Muscle of arm (tissue), 14 donors: ENCODE results near the gene MAS1. TPM values are rescaled to one million over a fixed set of nuclear protein-coding genes. Genes with fewer than 3 reads are reported as not detected.
"Not testable (repeated sequence)": the region's sequence is repeated elsewhere in the genome, so short reads cannot be mapped to it uniquely, and the experiment has no call there.

Experiments
- DNase-seq: peaks from one replicate; pipeline ENCODE4 v3.0.0-alpha.2; 2013
- long read RNA-seq, 11 donors: transcript quantifications; one replicate each; lab custom pipeline, GENCODE V29; 2026
- polyA plus RNA-seq, 12 donors: library from polyadenylated mRNA; unstranded; fragments of 120-200 nt; gene quantifications; one replicate each; pipeline ENCODE4 v1.2.1, GENCODE V29; 2013; ENCODE audit not compliant: insufficient read length in 12 of 12

Gene MAS1
- 1 to 10 TPM in 1 of 12 donors, under 1 TPM in 9, not detected in 2; 0.11 to 1.1 (median 0.30) TPM for polyA plus RNA-seq
- long read RNA-seq, donor 1, result 0 reads
- long read RNA-seq, donor 2, full-length matches to known transcripts, result 1 of 1 reads
- long read RNA-seq, donor 2, partial matches to known transcripts, result 0 of 1 reads
- long read RNA-seq, donor 2, other reads (novel, unspliced or antisense), result 0 of 1 reads
- long read RNA-seq, donor 3, full-length matches to known transcripts, result 1 of 1 reads
- long read RNA-seq, donor 3, partial matches to known transcripts, result 0 of 1 reads
- long read RNA-seq, donor 3, other reads (novel, unspliced or antisense), result 0 of 1 reads
- long read RNA-seq, donor 4, full-length matches to known transcripts, result 1 of 1 reads
- long read RNA-seq, donor 4, partial matches to known transcripts, result 0 of 1 reads
- long read RNA-seq, donor 4, other reads (novel, unspliced or antisense), result 0 of 1 reads
- long read RNA-seq, donor 5, full-length matches to known transcripts, result 3 of 3 reads
- long read RNA-seq, donor 5, partial matches to known transcripts, result 0 of 3 reads
- long read RNA-seq, donor 5, other reads (novel, unspliced or antisense), result 0 of 3 reads
- long read RNA-seq, donor 6, result 0 reads
- long read RNA-seq, donor 7, result 0 reads
- long read RNA-seq, donor 8, result 0 reads
- long read RNA-seq, donor 9, result 0 reads
- long read RNA-seq, donor 10, result 0 reads
- long read RNA-seq, donor 11, full-length matches to known transcripts, result 1 of 1 reads
- long read RNA-seq, donor 11, partial matches to known transcripts, result 0 of 1 reads
- long read RNA-seq, donor 11, other reads (novel, unspliced or antisense), result 0 of 1 reads

DNA sequence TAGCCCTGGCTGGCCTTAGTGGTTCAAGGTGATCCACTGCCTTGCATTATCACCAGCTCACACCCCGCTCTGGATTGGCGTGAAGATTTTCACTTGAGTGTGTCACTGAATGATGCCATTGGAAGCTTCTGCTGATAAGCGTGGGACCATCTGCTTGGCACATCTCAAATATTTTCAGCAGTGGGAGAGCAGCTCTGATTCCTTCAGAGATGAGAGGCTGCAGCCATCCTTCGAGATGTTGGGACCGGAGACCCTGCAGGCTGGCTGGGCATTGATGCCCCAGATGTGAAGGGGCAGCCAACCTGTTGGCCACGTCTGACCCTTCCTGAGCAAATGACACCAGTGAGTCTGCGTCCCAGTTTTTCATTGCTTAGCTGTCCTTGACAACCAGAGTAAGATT, at the start of gene MAS1:
Gene MAS1 (plus strand): TSS at position 197 of the 400 bp plus-strand sequence. CDS start 15,968 bp downstream, outside the sequence.
- DNase-seq, result no peak

DNA sequence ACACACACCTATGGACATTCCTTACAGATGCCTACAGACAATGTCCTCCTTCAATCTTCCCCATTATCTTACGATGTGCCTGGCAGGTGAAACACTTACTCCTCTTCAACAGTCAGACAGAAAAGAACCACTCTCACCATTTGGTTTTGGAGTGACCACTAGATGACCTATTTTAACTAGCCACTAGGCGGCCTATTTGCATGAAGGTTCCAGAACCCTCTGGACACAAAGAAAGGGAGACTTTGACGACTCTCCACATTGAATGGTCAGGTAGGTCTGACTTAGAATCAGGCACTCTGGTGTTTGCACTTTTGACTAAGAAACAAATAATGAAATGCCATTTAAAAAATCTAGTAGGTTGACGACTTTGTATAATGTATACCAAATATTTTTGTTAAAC, 48.8 kb upstream of the MAS1 start:
- no peak for DNase-seq

DNA sequence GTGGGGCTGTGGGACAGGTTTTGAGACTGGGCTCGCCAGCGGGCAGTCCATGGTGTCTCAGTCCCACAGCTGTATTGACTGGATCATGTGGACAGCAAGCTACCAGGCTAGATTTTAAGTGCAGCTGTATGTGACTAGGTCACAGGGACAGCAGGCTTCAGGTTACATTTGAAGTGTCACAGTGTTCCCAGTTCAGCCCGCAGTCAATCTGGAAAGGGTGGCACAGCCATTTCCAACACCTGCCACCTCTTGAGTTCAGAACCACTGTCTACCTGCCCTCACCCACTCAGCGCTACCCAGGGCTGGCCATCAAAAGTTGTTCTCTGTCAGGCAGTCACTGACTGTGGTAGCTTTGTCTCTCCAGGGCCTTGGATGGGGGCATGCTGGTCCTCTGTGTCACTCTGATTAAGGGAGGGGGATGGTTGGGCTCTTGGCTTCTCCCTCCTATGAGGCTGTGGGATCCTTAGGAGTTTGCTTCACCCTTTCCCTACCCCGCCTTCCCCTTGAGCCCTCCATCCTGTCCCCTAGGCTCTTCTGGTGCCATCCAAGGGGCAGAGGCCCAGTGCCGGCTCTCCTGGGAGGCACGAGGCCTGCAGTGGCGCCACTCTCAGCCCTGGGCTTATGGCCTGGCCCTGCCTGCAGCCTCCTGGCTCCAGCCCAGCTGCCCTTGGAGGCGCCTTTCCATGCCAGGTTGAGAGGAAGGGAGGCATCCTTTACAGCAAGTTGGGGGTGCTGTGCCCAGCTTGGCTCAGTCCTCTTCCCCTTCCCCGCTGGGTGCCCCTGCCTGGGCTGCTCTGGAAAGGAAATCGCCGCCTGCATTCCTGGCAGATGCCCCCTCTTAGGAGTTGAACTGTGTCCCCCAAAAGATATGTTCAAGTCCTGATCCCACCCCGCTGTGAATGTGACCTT, 45.8 kb upstream of the MAS1 start:
- no peak for DNase-seq

DNA sequence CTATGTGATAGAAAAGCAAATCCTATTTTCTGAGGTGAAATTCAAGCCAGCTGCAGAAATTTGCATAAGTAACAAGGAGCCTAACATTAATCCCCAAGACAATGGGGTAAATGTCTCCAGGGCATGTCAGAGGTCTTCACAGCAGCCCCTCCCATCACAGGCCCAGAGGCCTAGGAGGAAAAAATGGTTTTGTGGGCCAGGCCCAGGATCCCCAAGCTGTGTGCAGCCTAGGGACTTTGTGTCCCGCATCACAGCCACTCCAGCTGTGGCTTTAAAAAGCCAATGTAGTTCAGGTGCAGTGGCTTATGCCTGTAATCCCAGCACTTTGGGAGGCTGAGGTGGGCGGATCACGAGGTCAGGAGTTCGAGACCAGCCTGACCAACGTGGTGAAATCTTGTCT, 42.2 kb upstream of the MAS1 start:
- DNase-seq, result not testable (repeated sequence)

DNA sequence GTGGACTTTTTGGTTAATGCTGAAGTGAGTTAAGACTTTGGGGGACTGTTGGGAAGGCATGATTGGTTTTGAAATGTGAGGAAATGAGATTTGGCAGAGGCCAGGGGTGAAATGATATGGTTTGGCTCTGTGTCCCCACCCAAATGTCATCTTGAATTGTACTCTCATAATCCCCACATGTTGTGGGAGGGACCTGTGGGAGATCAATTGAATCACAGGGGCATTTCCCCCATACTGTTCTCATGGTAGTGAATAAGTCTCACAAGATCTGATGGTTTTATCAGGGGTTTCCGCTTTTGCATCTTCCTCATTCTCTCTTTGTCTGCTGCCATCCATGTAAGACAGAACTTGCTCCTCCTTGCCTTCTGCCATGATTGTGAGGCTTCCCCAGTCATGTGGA, 40.9 kb upstream of the MAS1 start:
- DNase-seq, result not testable (repeated sequence)

DNA sequence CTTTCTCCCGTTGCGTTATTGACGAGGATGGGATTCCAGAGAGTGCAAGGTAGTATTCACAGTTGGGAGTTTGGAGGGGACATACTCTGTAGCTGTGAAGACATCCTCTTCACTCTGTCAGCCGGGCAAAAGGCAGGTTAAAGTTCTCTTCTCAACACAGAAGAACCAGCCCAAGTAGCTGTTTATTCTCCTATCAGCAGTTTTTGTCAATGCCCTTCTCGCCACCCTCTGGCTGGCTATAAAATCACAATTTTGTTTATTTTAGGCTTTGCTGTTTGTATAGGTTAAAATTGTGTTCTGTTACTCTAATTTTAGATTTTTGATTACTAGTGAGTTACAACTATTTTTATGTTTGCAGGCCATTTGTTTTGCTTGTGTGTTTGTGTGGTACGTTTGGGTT, 37.9 kb upstream of the MAS1 start:
- no peak for DNase-seq

DNA sequence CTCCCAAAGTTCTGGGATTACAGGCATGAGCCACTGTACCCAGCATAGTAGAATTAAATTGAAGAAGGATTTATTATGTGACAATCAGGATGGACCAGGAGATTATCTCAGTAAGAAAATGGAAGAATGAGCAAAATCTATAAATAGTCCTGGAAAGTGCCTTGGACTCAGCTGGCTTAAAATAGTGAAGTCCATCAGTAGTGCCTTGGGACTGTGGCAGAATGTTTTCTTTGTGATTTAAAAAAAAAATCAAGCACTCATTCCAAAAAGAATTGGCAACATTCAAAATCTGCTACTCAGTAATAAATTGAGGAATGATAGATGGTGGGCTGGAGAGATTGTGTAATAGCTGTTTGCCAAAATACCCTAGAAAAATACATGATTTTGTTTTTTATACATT, 37.0 kb upstream of the MAS1 start:
- no peak for DNase-seq

DNA sequence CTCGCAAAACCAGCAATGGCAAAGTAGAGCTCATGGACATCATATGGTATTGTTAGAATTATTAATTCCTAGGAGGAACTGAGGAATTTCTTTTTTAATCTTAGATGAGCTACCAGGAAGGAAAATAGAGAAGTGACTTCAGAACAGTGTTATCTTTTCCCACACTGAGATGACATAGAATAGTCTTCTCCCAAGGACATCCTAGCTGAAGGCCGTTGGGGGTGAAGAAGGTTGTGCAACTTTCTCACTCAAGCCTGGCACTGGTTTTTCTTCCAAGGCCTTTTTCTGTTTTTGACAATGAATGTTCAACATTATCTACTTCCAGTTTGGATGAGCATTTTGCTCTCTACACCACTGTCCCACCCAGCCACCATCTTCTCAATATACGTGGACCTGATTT, 35.8 kb upstream of the MAS1 start:
- DNase-seq, result no peak

DNA sequence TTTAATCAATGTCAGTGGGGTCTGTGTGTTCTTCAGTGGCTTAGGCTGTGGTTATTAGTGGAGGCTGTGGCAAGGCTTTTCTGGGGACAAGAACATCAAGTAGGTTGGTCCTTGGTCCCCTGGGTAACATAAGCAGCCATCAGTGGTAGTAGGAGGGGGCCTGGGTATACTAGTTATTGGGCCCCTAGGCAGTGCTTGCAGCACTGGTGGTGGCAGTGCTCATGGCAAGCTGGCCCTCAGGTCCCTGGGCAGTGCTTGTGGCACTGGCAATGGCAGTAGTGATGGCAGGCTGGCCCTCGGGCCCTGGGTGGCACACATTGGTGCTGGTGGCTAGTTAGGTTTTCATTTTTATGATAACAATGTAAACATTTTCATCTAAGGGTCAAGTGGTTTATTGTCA, 32.5 kb upstream of the MAS1 start:
- DNase-seq, result no peak

DNA sequence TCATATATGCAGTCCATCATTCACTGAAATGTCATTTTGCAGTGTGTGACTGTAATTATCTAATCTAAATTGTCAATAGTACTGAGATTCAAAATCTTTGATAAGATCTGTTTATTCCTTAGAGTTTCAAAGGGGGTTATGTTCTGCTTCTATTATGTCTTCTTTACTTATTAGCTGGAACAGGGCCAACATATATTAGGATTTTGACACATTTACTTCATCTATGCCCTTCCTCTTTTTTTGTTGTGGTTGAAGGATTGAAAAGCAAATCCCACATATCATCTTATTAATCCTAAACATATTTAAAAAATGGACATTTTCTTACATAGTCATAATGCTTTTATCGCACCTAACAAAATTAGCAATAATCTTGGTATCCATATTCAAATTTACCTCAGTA, 30.3 kb upstream of the MAS1 start:
- no peak for DNase-seq

DNA sequence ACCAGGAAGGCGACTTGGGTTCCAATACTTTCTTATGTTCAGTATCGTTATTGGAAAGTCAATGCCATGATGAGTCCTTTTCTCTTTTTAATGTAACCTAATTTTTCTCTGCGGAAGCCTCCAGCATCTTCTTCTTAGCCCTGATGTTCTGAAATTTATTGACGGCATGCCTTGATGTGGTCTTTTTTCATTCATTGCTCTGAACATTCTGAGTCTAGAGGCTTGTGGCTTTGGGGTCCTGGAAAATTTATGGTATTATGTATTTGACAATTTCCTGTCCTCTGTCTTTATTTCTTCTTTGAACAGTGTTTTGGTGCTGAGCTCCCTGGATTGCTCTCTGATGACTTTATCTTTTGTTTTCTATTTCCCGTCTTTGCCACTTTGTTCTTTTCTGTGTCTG, 28.7 kb upstream of the MAS1 start:
- DNase-seq, result no peak

DNA sequence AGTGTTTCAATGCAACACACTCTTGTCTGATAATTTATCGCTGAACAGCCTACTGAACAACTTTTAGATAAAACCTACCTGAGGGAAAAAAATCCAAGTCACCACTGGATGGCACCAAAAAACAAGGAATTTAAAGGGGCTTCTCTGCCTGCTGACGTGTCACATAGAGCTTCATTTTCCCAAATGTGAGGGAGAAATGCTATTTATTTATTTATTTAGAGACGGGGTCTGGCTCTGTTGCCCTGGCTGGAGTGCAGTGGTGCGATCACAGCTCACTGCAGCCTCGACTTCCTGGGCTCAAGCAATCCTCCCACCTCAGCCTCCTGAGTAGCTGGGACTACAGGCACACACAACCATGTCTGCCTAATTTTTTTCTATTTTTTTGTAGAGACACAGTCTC, 27.4 kb upstream of the MAS1 start:
- peak; percentile 83 for DNase-seq

DNA sequence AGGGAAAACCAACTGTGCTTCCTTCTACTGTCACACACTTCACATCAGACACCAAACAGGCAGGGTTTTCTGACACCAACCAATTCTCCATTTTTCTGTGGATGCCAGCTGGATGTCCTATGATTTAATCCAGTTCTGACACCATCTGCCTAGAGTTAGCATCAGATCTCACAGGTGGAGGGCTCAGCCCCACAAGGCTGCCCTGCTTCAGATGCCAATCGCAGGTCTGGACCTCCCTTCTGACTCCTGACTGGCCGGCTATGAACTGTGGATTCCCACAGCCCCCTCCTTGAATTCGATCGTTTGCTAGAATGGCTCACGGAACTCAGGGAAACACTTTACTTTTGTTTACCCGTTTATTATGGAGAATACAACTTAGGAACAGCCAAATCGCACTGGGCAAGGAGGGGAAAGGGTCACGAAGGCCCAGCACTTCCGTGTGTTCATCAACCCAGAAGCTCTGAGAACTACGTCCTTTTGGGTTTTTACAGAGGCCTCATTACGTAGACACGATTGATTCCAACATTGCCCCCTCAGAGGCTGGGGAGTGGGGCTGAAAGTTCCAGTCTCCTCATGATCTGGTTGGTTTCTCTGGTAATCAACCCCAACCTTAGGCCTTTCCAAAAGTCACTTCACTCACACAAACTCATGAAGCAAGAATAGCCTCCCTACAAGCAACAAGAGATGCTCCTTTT, 25.4 kb upstream of the MAS1 start:
- DNase-seq, result no peak

DNA sequence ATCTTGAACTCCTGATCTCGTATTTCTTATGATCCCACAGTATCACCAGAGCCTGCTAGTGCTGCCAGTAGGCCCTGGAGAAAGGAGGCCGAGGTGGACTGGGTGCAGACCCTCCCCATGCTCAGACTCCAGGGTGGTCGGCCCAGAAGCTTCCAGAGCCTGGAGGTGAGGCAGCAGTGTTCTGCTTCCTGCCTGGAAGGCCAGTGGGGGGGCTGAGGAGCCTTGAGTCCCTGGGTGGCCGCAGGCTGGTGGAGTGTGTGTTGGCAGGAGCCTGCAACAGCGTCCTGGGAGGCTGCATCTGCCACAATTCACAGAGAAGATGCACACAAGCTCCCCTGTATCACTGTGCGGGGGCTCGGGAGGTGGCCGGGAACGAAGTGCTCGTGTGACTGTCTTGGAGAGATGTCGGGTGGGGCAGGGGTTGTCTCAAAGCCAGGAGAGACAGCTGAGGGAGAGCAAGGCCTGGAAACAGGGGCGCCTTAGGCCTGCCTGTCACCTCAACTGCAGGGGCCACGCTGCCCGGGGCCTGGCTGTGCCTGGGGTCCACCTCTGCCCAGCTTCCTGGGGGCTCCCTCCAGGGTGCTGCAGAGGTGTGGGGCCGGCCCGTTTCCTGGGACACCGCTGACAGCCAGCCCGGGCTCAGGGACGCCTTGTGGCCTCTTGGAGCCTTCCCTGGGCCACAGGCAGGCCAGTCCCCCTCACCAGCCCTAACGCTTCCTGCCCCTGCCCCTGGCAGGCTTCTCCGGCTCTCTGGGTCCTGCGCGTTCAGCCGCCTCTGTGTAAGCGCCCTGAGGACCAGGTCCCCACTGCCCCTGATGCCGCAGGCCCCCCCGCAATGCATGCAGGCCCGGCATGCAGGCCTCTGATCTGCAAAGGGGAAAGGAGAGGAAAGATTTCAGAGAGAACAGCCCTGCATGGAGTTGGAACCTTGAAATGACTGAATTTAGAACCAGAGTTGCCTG, 24.2 kb upstream of the MAS1 start:
- no peak for DNase-seq

DNA sequence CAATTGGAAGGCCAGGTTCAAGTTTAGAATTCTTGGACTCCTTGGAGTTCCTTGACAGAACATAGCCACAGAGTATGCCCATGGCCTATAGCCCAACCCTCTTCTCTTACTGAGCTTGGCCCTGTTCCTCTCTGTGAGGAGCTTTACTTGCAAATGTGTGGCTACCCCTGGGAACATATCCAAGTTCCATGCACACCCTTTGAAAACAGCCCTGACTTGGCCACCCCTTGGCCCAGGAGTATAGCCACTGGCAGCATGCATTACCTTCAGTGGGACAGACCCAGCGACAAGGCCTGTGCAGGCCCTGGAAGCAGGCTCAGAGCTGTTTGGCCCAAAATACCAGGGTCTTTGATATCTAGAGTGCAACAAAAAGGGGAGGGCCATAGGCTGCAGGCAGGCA, 19.5 kb upstream of the MAS1 start:
- no peak for DNase-seq

DNA sequence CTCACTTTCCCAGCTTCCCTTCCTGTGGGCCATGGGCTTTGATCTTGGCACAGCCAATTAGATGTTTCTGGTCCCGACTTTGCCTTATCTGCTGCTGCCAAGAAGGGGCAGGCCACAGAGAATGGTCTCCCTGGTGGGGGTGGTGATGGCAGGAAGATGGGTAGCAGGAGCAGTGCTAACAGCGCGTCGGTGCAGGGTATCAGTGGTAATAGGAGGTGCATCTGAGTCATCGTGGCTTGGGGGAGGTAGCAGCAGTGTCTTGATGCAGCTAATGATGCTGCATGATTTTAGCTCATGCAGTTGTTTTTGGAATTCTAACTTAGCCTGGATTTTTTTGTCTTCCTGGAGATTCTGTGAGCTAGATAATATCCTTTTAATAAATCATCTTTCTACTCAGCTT, 18.9 kb upstream of the MAS1 start:
- DNase-seq, result no peak

DNA sequence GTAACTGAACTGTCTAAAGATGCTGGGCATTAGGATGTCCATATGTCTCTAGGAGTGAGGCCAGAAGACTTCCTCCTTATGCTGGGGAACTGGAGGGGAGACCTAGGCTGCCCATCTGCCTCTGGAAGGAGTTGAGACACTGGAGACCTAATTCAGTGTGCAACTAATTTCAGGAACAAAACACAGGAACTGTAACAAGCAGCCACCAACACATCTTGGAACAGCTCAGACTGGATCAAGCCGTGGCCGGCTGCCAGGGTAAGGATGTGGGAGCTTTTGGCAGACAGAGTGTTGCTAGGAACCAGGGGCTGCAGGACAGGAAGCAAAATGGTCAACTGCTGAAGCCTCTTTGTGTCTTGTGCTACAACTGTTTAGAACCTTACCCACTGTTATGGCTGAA, 16.4 kb upstream of the MAS1 start:
- no peak for DNase-seq

DNA sequence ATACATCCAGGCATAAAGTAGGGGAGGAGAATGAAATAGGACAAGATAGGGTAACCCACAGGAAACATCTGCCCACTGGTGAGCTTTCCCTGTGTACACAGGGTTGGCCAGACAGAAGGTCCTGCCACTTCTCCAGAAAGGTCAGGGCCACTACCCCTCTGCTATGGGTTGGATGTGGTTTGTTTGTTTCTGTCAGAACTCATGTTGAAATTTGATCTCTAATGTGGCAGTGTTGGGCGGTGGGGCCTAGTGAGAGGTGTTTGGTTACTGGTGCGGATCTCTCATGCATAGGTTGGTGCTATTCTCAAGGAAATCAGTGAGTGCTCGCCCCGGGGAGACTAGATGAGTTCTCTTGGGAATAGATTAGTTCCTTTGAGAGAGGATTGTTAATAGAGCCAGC, 15.6 kb upstream of the MAS1 start:
- no peak for DNase-seq

DNA sequence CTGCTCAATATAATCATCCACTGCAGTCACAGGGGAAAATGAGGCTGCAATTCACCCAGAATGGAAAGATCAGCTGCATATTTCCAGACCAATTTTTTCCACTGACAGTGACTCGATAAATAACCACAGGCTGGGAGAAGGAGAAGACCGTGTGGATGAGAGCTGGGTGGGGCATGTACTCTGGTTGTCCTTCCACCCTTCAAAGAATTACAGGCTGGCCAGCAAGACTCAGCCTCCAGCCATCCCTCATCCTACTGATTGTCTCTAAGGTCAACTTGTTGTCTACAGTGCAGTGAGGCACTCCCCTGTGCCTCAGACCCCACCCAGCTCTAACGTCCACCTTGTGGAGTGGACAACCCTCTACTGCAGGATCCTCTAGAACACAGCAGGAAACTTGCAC, 14.5 kb upstream of the MAS1 start:
- DNase-seq, result no peak

DNA sequence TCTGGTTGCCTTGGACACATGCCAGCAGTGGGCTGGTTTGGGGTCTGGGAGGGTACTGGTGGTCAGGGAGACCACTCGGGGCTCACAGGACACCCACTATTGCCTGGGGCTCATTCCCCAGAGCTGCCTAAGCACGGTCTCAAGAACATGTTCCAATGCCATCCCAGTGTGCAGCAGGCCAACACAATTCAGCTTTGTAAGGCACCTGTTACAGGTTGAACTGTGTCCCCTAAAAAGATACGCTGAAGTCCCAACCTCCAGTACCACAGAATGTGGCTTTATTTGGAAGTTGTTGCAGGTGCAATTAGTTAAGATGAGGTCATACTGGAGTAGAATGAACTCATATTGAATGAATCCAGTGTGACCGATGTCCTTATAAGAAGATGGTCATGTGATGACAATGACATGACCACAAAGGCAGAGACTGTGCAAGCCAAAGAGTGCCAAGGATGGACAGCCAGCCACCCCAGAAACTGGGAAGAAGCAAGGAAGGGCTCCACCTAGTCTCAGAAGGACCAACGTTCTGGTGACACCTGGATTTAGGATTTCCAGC, 13.5 kb upstream of the MAS1 start:
- no peak for DNase-seq
